ENCODE measurements around the gene TLCD1. TPM values are rescaled to one million over a fixed set of nuclear protein-coding genes. Genes with fewer than 3 reads are reported as not detected.
A peak's percentile ranks its signal among the peaks of the same experiment; 100 is the strongest.

The TLCD1 gene
- total and polyA plus RNA-seq, 2 experiments from 2014 or later, result 26.5 to 47.0 TPM

DNA sequence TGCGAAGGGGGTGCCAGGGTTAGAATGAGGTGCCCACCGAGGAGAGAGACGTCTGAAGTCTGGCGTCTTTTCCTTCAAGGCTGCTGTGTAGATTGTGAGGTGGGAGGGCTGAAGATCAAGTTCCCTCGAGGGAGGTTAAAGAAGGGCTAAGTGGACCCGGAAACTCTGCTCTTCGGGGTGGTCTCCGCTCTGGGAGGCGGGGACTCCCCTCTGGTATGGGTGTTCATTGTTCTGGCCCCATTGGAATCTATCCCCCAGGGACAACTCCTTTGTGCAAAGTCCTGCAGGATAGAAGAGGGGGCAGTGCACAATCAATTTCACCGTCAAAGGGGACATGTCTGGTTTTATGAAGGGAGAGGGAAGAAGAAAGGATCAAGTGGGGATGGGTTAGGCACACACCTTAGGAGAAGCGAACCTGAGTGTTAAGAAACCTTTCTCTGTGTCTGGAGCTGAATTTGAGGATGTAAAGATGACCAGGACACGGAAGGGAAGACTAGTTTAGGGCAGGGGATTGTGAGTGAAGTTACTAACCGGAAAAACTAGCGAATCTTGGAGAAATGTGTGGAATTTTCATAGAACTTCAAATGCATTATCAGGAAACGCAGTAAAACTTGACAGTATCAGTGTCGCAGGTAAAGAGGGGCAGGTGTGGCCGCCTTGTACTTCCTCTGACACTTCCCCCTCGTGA, 7.6 kb downstream of the TLCD1 start (continued):
- no peak for TF ChIP-seq ZNF462 (CRISPR knock-in tag; IDR thresholded peaks at IDR 0.05)
- peak; percentile 51 for TF ChIP-seq POLR2AphosphoS5 (IDR thresholded peaks at IDR 0.05; ENCODE audit: low read depth)
- TF ChIP-seq ZNF114 (CRISPR knock-in tag; IDR thresholded peaks at IDR 0.05), result no peak
- TF ChIP-seq STAT1 (IDR thresholded peaks at IDR 0.05; ENCODE audit: unreplicated experiment), result no peak
- TF ChIP-seq EZH2phosphoT487 (IDR thresholded peaks at IDR 0.05; ENCODE audit: unreplicated experiment), result no peak
- TF ChIP-seq REST (IDR thresholded peaks at IDR 0.05; ENCODE audit: unreplicated experiment), result no peak
- no peak for TF ChIP-seq ZNF331 (CRISPR knock-in tag; IDR thresholded peaks at IDR 0.05; ENCODE audit: low read depth)

Data from GM23338 (cell line).